MM.1S (cell line): ENCODE results near the gene PMFBP1.

ENCODE experiments used
- DNase-seq: peaks from one replicate; pipeline ENCODE4 v3.0.0-alpha.2; 2015
- H2AFZ ChIP-seq: fragments of 300-600 bp; sonication (generic); 2 replicates; pipeline ENCODE4 v1.6.0; 2016; ENCODE audit warnings: antibody characterized with exemption, low read length
- H3F3A ChIP-seq: fragments of 300-600 bp; sonication (generic); 2 replicates; pipeline ENCODE4 v1.6.1; 2016; ENCODE audit warnings: mild to moderate bottlenecking, antibody characterized with exemption, low read length, moderate library complexity, mixed read lengths; ENCODE audit not compliant: insufficient read depth
- H3K27ac ChIP-seq: fragments of 300-600 bp; sonication (generic); 2 replicates; pipeline ENCODE4 v1.5.1; 2016; ENCODE audit warnings: mild to moderate bottlenecking, low read length
- H3K27me3 ChIP-seq: fragments of 300-600 bp; sonication (generic); replicated peaks from 2 replicates; pipeline ENCODE4 v1.6.0; 2016; ENCODE audit warnings: low read length; ENCODE audit not compliant: insufficient read depth
- H3K36me3 ChIP-seq: fragments of 300-600 bp; sonication (generic); replicated peaks from 2 replicates; pipeline ENCODE4 v1.6.1; 2016; ENCODE audit warnings: mild to moderate bottlenecking, low read length, mixed read lengths; ENCODE audit not compliant: insufficient read depth
- H3K4me1 ChIP-seq: fragments of 300-600 bp; sonication (generic); 2 replicates; pipeline ENCODE4 v1.6.1; 2016; ENCODE audit warnings: low read length, mixed read lengths
- H3K4me2 ChIP-seq: fragments of 300-600 bp; sonication (generic); 2 replicates; pipeline ENCODE4 v1.6.0; 2016; ENCODE audit warnings: low read depth, low read length
- H3K4me3 ChIP-seq: fragments of 300-600 bp; sonication (generic); 2 replicates; pipeline ENCODE4 v1.5.1; 2016; ENCODE audit warnings: low read length, mixed read lengths
- H3K79me2 ChIP-seq: fragments of 300-600 bp; sonication (generic); 2 replicates; pipeline ENCODE4 v1.6.1; 2016; ENCODE audit warnings: mixed run types, low read length, mixed read lengths
- H3K9ac ChIP-seq: fragments of 300-600 bp; sonication (generic); 2 replicates; pipeline ENCODE4 v1.6.1; 2016; ENCODE audit warnings: low read length, mixed read lengths
- H3K9me2 ChIP-seq: fragments of 300-600 bp; sonication (generic); replicated peaks from 2 replicates; pipeline ENCODE4 v1.6.1; 2016; ENCODE audit warnings: mild to moderate bottlenecking, low read length, mixed read lengths; ENCODE audit not compliant: insufficient read depth
- H3K9me3 ChIP-seq: fragments of 300-600 bp; sonication (generic); replicated peaks from 2 replicates; pipeline ENCODE4 v1.6.1; 2016; ENCODE audit warnings: mild to moderate bottlenecking, low read length, mixed read lengths; ENCODE audit not compliant: insufficient read depth
- H4K20me1 ChIP-seq: fragments of 300-600 bp; sonication (generic); 2 replicates; pipeline ENCODE4 v1.6.1; 2016; ENCODE audit warnings: mild to moderate bottlenecking, low read length, moderate library complexity, mixed read lengths; ENCODE audit not compliant: insufficient read depth
- CTCF ChIP-seq: fragments of 300-600 bp; sonication (generic); IDR thresholded peaks from 2 replicates; pipeline ENCODE4 v1.5.1; 2016; ENCODE audit warnings: antibody characterized with exemption, low read length, mixed read lengths
- EZH2 ChIP-seq: fragments of 300-600 bp; sonication (generic); optimal IDR thresholded peaks from 2 replicates; pipeline ENCODE3; 2017; ENCODE audit warnings: low read depth, mild to moderate bottlenecking, antibody characterized with exemption, low read length, mixed read lengths
- EZH2phosphoT487 ChIP-seq: fragments of 300-600 bp; sonication (generic); IDR thresholded peaks from 2 replicates; pipeline ENCODE4 v1.6.1; 2018; ENCODE audit warnings: antibody characterized with exemption, low read length

The PMFBP1 gene

GRCh38 chr16:72073560-72074230 is 98.3 kb downstream of the PMFBP1 start:
- Histone ChIP-seq H3K27ac (no peak overlapping the region), H3K4me2 (no peak overlapping the region), H3K9ac (no peak overlapping the region), H3K4me1 (no peaks in the 10 kb centered on the region), H2AFZ (no peak overlapping the region), H3K79me2 (no peaks in the 10 kb centered on the region), H3K9me2 (no peaks in the 10 kb centered on the region), H3K36me3 (no peaks in the 10 kb centered on the region), H3F3A (no peaks in the 10 kb centered on the region), H3K9me3 (no peaks in the 10 kb centered on the region), H3K27me3 (no peaks in the 10 kb centered on the region), H3K4me3 (no peak overlapping the region), H4K20me1 (no peaks in the 10 kb centered on the region)
- TF ChIP-seq EZH2phosphoT487 (no peak), CTCF (no peak), EZH2 (no peak)
- no peak for DNase-seq

DNA sequence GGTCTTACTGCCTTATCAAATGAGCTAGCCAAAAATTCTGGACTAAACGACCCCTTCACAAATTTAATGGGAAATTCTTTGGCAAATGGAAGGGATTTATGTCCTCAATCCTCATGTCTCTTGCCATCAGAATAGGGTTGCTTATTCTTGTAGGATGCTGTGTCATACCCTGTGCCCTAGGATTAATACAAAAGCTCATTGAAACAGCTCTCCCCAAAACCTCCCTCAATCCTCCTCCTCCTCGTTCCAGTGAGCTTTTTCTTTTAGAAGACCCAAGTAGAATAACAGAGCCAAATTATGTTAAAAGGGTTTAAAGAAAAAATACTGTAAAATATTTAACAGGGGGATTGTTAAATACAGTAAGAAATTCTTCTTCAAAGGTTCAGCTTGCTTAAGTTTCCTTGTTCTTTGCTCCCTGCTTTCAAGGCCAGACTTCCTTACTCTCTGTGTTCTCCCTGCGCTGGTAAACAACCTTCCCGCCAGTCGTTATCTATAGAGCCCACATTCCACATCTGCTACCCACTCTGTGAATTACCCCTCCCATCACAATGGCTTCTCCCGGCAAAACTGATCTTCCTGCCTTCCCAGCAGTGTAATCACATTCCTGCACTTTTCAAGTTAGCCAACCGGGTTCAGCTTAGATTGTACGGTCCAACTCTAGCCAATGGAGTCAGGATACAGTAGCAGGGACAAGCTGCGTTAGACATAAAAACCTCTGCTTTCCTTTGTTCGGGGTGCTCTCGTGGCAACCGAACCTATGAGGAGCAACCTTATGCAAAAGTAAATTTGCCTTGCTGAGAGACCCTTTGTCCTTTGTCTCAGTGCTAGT is 99.2 kb downstream of the PMFBP1 start:
- Histone ChIP-seq H3K4me2 (no peak overlapping the region), H4K20me1 (no peaks in the 10 kb centered on the region), H3K36me3 (no peaks in the 10 kb centered on the region), H2AFZ (no peak overlapping the region), H3K9ac (no peak overlapping the region), H3K79me2 (no peaks in the 10 kb centered on the region), H3K27ac (no peak overlapping the region), H3K4me1 (no peaks in the 10 kb centered on the region), H3F3A (no peaks in the 10 kb centered on the region), H3K9me2 (no peaks in the 10 kb centered on the region), H3K27me3 (no peaks in the 10 kb centered on the region), H3K9me3 (no peaks in the 10 kb centered on the region), H3K4me3 (no peak overlapping the region)
- no peak for TF ChIP-seq CTCF
- no peak for TF ChIP-seq EZH2
- TF ChIP-seq EZH2phosphoT487, result no peak
- DNase-seq, result no peak
